NCI-H2227 (cell line): ENCODE data around the gene HSPH1.

ENCODE experiments used
- DNase-seq: peaks from one replicate; lab custom pipeline; 2025; ENCODE audit not compliant: unreplicated experiment; lab: John Stamatoyannopoulos, UW

HSPH1 gene

GRCh38 chr13:31133621-31134020, 28.1 kb downstream of the HSPH1 start:
- no peak for DNase-seq

- no peak for DNase-seq
Observed at GRCh38 chr13:31131470-31131961, 30.2 kb downstream of the HSPH1 start.

GRCh38 chr13:31129419-31129818, 32.3 kb downstream of the HSPH1 start:
- no peak for DNase-seq

GRCh38 chr13:31124204-31124603, 37.5 kb downstream of the HSPH1 start:
- DNase-seq, result peak; percentile 4

DNA sequence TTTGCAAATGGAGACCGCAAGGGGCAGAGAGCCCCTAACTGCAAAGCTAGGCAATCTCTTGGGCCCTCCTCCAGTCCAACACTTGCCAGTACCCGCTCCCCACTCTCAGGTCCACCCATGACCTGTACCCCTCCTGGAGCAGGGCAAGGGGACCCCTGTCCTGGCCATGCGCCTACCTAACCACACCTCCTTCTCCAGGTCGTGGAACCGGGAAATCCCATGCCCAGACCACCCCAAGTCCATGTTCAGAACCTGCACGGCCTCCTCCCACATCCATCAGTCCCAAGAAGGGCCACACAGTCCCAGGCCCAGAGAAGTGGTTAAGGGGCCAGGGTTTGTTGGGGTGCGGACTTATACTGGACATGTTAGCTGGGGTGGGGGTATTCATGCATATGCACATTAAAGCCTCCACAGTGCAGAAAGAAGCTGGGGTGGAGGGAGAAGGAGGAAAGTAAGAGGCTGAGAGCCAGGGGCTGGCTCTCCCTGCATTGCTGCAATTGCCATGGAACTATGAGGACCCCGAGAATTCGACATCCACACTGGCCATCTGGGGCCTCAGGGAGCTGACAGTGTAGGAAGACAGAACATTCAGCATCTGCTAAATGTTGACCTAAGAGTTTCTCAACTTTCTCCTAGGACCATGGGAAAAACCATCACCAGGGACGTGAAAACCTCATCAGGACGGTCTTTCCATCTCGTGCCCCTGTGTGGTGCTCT, 39.0 kb downstream of the HSPH1 start:
- DNase-seq, result no peak

GRCh38 chr13:31122143-31122542, 39.6 kb downstream of the HSPH1 start:
- DNase-seq, result no peak

DNA sequence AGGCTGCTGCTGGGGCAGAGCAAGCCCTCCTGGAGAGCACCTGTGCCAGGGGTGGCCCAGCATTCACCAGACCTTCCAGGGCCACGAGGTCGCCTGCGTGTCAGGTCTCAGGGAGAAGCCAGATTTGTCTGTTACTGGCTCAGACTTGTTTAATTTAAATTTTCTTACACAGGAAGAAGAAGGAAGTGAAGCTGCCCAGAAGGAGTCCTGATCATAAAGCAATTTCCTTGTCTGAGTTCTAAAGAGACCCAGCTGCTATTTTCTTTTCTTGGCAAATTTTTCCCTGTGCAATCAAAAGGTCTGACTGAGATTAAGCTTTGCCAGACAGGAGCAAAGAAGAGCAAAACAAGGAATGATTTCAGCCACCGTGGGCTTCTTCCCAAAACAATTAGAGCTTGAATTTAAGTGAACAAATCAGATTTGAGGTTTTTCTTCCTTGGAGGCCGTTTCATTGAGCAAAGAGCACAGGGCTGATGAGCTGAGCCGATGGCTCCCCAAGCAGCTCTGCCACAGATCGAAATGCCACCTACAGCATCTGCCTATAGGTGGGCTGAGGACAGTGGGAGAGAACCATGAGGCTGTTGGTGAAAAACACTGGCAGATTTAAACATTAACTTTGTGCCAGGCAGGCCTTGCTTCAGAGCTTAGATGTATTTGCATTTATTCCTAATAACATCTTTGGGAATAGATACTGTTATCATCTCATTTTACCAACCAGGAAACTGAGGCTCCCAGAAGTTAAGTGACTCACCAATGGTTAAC, 40.1 kb downstream of the HSPH1 start:
- no peak for DNase-seq

DNA sequence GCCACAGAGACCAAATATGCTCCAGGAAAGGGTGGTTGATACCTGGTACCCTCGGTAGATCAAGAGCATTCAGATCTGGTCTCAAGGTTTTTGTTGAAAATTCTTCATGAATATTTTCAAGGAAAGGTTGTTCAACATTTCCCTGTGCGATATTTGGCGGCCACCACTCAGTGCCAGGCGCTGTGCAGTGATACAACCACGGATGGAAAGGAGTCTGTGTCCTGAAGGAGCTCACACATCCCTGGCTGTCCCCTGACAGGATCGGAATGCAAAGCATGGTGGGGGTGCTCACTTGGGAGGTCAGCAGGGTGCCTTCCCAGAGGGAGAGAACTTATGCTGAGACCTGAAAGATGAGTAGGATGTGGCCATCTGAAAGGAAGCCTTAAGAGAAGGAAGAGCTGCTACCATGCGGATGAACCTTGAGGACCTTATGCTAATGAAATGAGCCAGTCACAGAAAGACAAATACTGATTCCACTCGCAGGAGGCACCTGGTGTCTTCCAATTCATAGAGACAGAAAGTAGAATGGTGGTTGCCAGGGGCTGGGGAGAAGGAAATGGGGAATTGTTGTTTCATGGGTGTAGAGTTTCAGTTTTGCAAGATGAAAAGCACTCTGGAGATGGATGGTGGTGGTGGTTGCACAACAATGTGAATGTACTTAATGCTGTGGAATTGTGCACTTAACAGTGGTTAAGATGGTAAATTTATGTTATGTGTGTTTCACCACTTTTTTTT, 41.6 kb downstream of the HSPH1 start:
- no peak for DNase-seq

DNA sequence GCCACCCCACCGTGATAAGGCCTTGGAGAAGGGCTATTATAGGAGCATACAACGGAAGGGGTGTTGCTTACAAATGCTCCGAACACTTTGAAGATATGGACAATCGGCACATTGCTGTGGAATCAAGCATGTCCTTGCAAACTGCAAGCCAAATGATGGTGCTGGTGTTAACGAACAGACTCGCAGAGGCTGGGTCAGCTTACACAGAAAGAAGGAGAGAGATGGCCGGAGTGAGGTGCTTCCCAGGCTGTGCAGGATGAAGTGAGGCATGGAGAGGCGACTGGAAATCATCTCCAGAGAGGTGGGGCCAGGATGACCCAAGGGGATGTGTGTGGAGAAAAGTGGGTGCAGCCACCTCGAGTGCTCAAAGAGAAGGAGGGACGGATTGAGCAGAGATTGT, 42.2 kb downstream of the HSPH1 start:
- DNase-seq, result no peak

DNA sequence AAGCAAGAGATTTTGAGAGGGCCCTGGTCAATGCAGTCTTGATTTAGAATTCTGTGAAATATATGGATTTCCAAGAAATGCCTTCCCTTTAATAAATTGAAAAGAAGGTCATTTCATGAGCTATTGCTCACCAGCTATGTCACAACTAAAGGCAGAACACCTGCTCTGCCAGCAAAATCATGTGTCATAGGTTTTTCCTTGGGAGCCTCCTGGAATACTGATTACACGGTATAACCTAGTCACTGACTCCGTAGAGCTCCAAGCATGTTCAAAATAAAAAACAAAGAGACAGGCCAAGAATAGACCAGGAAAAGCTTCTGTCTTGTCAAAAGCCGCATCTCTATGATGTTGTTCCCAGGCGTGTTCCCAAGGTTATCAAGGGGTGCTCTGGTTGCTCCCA, 45.5 kb downstream of the HSPH1 start:
- no peak for DNase-seq

GRCh38 chr13:31115616-31116015, 46.1 kb downstream of the HSPH1 start:
- no peak for DNase-seq

- DNase-seq, result no peak
Observed at GRCh38 chr13:31114641-31115040, 47.1 kb downstream of the HSPH1 start.

GRCh38 chr13:31111136-31111535, 50.6 kb downstream of the HSPH1 start:
- no peak for DNase-seq

- no peak for DNase-seq
Observed at GRCh38 chr13:31110617-31111016, 51.1 kb downstream of the HSPH1 start.

DNA sequence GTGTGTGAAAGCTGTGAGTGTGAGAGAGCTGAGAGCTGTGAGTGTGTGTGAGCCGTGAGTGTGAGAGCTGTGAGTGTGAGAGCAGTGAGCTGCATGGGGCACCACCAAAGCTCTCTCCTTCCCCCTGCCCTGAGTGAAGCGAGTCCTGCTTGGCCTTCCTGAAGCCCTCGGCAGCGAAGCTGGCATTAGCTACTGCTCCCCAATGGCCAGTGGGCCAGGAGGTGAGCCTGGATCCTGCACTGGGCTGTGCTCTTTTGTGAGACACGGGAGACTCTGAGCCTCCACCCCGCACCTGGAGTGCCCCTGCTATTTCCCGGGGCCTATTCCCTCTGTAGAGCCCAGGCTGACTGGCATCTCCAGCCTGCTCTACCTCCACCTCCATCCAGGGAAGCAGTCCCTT, 51.5 kb downstream of the HSPH1 start:
- DNase-seq, result no peak

GRCh38 chr13:31107109-31107508, 54.6 kb downstream of the HSPH1 start:
- DNase-seq, result no peak

GRCh38 chr13:31105856-31106255, 55.8 kb downstream of the HSPH1 start:
- no peak for DNase-seq

- DNase-seq, result no peak
Observed at GRCh38 chr13:31105020-31105795, 56.5 kb downstream of the HSPH1 start.

DNA sequence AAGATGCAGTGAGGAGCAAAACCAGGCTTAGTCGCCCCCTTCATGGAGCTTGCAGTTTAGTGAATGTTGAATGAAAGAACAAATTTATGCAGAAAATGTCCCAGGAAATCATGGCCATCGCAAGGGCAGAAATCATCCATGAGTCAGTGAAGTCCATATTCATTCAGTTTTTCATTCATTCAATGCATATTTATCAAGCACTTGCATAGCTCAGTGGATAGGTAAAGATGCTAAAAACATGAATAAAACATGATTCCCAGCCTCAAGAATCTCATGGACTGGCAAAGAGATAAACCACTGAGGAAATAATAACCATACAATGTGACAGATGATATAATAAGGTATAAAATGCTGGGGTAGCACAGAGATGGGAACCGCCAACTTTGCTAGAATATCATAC, 58.8 kb downstream of the HSPH1 start:
- DNase-seq, result no peak

GRCh38 chr13:31101472-31102170, 60.1 kb downstream of the HSPH1 start:
- no peak for DNase-seq
